K562 (cell line): ENCODE data around the gene ARL2. TPM values are rescaled to one million over a fixed set of nuclear protein-coding genes. Genes with fewer than 3 reads are reported as not detected.

Source experiments
- CHD7 ChIP-seq: fragments of 200-600 bp; sonication (generic); IDR thresholded peaks from one replicate; pipeline ENCODE4 v1.6.1; 2012; ENCODE audit warnings: mild to moderate bottlenecking, low read depth, low read length, inconsistent platforms
- FOSL1 ChIP-seq: fragments of 200-800 bp; sonication (Bioruptor generic); conservative IDR thresholded peaks from 2 replicates; pipeline ENCODE4 v1.6.1; 2016; ENCODE audit warnings: missing genetic modification characterization, missing compliant biosample characterization
- L3MBTL2 ChIP-seq: fragments of 450-650 bp; IDR thresholded peaks from 2 replicates; pipeline ENCODE4 v1.6.1; 2016; ENCODE audit warnings: mild to moderate bottlenecking, moderate library complexity
- PATZ1 ChIP-seq: fragments of 250-450 bp; sonication (Bioruptor Pico); IDR thresholded peaks from 2 replicates; pipeline ENCODE4 v1.5.0; 2020; ENCODE audit warnings: mild to moderate bottlenecking, borderline replicate concordance
- PREB ChIP-seq: sonication (generic); formaldehyde crosslinking; IDR thresholded peaks from 2 replicates; pipeline ENCODE4 v1.8.1; 2023; ENCODE audit warnings: mild to moderate bottlenecking, missing genetic modification reagents
- SOX6 ChIP-seq: fragments of 450-650 bp; IDR thresholded peaks from 2 replicates; pipeline ENCODE4 v1.6.1; 2014; ENCODE audit warnings: mild to moderate bottlenecking
- ZNF655 ChIP-seq: fragments of 250-450 bp; sonication (Bioruptor Pico); IDR thresholded peaks from 2 replicates; pipeline ENCODE4 v1.5.0; 2021
- polyA plus RNA-seq, 8 experiments: library from polyadenylated mRNA; depleted of rRNA in 4 of 8; stranded (reverse) in 5 of 8; unstranded in 3 of 8; fragments of >200 nt; fragmentation: Nextera tagmentation in 2 of 8; fragmentation: Illumina TruSeq in 1 of 8; extraction: Ambion mirVana in 2 of 8; extraction: Trizol in 1 of 8; gene quantifications; 2 replicates each; pipeline versions ENCODE4 v1.2.1 to v1.2.3, GENCODE V29; 2011 to 2014; ENCODE audit warnings: inconsistent platforms in 1 of 8, missing spikeins in 1 of 8
- total RNA-seq, 7 experiments: library from RNA; depleted of rRNA in 6 of 7; stranded (reverse); fragments of >200 nt in 6 of 7; fragmentation: Illumina TruSeq in 2 of 7; extraction: Trizol in 2 of 7; gene quantifications; 2 replicates each; pipeline versions ENCODE4 v1.2.1 to v1.2.3, GENCODE V29; 2011 to 2021; ENCODE audit warnings: low replicate concordance in 1 of 7
- TF ChIP-seq, protein P1 (sequence below): fragments of 450-650 bp; IDR thresholded peaks from 2 replicates; pipeline ENCODE4 v1.6.1; 2017; ENCODE audit warnings: antibody characterized with exemption

ARL2 gene
- total and polyA plus RNA-seq, 9 of the 15 experiments (the other 6 are each of a cell fraction or from before 2014, with no cell fraction given), result 5.7 to 154 (median 92.2) TPM

DNA sequence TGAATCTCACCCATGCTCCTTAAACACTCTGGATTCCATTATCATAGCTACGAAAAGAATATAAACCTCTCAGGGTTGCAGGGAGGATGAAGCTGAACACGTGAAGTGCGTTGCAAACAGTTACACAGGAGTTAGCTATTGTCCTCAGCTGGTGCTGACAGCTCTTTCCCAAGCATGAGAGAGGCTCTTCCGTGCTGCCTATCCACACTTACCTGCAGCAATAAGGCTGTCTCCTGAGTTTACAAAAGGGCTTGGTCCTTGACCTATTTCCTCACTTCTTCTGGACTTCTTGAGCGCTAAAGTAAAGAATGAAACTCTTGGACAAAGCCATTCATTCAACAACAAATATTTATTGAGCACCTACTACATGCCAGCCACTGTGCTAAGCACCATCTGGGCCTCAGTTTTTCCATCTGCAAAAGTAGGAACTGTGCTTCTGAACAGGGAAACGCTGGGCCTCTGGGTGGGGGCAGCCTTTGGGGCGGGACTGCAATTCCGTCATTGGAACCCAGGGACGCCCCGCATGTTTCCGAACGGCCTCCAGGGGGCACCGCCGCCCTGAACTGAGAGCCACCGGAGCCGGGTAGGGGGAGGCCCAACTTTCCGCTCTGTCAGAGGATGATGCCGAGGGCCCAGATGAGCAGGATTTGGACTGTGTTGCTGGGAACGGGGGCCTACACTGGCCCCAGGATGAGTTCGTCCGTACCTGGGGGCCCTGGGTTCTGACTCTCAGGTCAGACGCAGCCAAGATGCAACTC is 651 bp upstream of the ARL2 start (continued):
- TF ChIP-seq CHD7 (no peak), SOX6 (no peak; the same call in 1 of the 2 replicates), FOSL1 (tag) (no peak), PATZ1 (CRISPR knock-in tag) (no peak), L3MBTL2 (no peak), PREB (0 out of 2 replicates have a peak, but pooled peaks have one; percentile 46), ZNF655 (CRISPR knock-in tag) (no peak)
- TF ChIP-seq, protein P1, sequence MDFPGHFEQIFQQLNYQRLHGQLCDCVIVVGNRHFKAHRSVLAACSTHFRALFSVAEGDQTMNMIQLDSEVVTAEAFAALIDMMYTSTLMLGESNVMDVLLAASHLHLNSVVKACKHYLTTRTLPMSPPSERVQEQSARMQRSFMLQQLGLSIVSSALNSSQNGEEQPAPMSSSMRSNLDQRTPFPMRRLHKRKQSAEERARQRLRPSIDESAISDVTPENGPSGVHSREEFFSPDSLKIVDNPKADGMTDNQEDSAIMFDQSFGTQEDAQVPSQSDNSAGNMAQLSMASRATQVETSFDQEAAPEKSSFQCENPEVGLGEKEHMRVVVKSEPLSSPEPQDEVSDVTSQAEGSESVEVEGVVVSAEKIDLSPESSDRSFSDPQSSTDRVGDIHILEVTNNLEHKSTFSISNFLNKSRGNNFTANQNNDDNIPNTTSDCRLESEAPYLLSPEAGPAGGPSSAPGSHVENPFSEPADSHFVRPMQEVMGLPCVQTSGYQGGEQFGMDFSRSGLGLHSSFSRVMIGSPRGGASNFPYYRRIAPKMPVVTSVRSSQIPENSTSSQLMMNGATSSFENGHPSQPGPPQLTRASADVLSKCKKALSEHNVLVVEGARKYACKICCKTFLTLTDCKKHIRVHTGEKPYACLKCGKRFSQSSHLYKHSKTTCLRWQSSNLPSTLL, result no peak
